H4 (cell line): ENCODE measurements around the gene PRKAR2A. TPM values are rescaled to one million over a fixed set of nuclear protein-coding genes. Genes with fewer than 3 reads are reported as not detected.
"Not testable (repeated sequence)": the region's sequence is repeated elsewhere in the genome, so short reads cannot be mapped to it uniquely, and the experiment has no call there.

ENCODE experiments used
- DNase-seq: peaks from one replicate; pipeline ENCODE4 v3.0.0-alpha.2; 2015; ENCODE audit warnings: low spot score
- total RNA-seq: library from RNA; depleted of rRNA; stranded (reverse); fragments of >200 nt; shearing (Covaris generic); gene quantifications from 2 replicates; pipeline ENCODE4 v1.2.3, GENCODE V29; 2014

PRKAR2A gene
- total RNA-seq, 1 experiment from 2014 or later: 10.2 TPM

- DNase-seq: no peak
Observed at GRCh38 chr3:48835650-48836366, 11.9 kb downstream of the PRKAR2A start.

- no peak for DNase-seq
Observed at GRCh38 chr3:48832684-48833083, 15.0 kb downstream of the PRKAR2A start.

GRCh38 chr3:48830715-48831114 is 17.0 kb downstream of the PRKAR2A start:
- no peak for DNase-seq

GRCh38 chr3:48829525-48829924 is 18.1 kb downstream of the PRKAR2A start:
- not testable (repeated sequence) for DNase-seq

GRCh38 chr3:48827874-48828273 is 19.8 kb downstream of the PRKAR2A start:
- not testable (repeated sequence) for DNase-seq

- no peak for DNase-seq
Observed at GRCh38 chr3:48826451-48826850, 21.2 kb downstream of the PRKAR2A start.

GRCh38 chr3:48820612-48821324 is 26.9 kb downstream of the PRKAR2A start:
- DNase-seq: no peak

GRCh38 chr3:48819234-48820221 is 28.1 kb downstream of the PRKAR2A start:
- no peak for DNase-seq

GRCh38 chr3:48811524-48811923 is 36.1 kb downstream of the PRKAR2A start:
- no peak for DNase-seq

- DNase-seq: no peak
Observed at GRCh38 chr3:48804930-48805329, 42.7 kb downstream of the PRKAR2A start.

GRCh38 chr3:48800831-48801230 is 46.8 kb downstream of the PRKAR2A start:
- not testable (repeated sequence) for DNase-seq

GRCh38 chr3:48798998-48799397 is 48.7 kb downstream of the PRKAR2A start:
- no peak for DNase-seq

- no peak for DNase-seq
Observed at GRCh38 chr3:48797626-48798025, 50.0 kb downstream of the PRKAR2A start.

- DNase-seq: no peak
Observed at GRCh38 chr3:48795997-48796732, 51.5 kb downstream of the PRKAR2A start.

GRCh38 chr3:48793484-48793883 is 54.2 kb downstream of the PRKAR2A start:
- DNase-seq: not testable (repeated sequence)

GRCh38 chr3:48789665-48790064 is 58.0 kb downstream of the PRKAR2A start:
- DNase-seq: no peak

GRCh38 chr3:48788544-48789162 is 59.0 kb downstream of the PRKAR2A start:
- no peak for DNase-seq

- no peak for DNase-seq
Observed at GRCh38 chr3:48784426-48785120, 63.1 kb downstream of the PRKAR2A start.

- no peak for DNase-seq
Observed at GRCh38 chr3:48783304-48783703, 64.4 kb downstream of the PRKAR2A start.

GRCh38 chr3:48782046-48782445 is 65.6 kb downstream of the PRKAR2A start:
- DNase-seq: no peak
